ENCODE results near the gene GNAQ. TPM values are rescaled to one million over a fixed set of nuclear protein-coding genes. Genes with fewer than 3 reads are reported as not detected.

The GNAQ gene
- total RNA-seq, 1 donor from 2014 or later = 16.2 TPM

DNA sequence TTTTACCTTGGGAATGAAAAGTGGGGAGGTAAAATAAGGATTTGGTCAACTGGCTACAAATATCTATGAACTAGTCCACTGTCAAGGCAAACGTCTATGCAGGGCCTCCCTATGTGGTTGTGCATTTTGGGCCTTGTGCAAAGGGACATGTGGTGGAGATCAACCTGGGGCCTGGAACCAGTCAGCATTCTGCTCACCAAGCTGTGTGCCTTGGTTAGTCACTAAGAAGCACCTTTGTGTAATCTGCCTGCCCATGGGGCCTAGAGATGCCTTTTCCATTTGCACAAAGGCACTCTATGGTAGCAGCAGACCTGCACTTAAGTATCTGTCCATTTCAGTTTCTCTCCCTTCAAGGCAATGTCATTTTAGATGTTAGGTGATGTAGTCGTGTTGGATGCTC lies 184.0 kb downstream of the GNAQ start:
- Histone ChIP-seq H3K4me3 (ENCODE audit: low read length in 3 of 3) (no peak overlapping the region), H3K4me1 (ENCODE audit: control insufficient read depth in 3 of 3, insufficient read depth in 3 of 3, low read length in 3 of 3) (peaks cover 12 to 21% (median 16%) of the 10 kb centered on the region in 3 donors), H3K9ac (ENCODE audit: low read depth in 1 of 3, low read length in 3 of 3) (no peak overlapping the region), H3K27ac (ENCODE audit: low read depth, low read length) (no peak overlapping the region), H3K36me3 (ENCODE audit: control insufficient read depth in 3 of 3, insufficient read depth in 3 of 3, low read length in 3 of 3) (no peaks in the 10 kb centered on the region), H3K9me3 (ENCODE audit: control insufficient read depth in 3 of 3, low read length in 3 of 3) (no peaks in the 10 kb centered on the region), H3K27me3 (ENCODE audit: control insufficient read depth in 3 of 3, insufficient read depth in 3 of 3, low read length in 3 of 3) (no peaks in the 10 kb centered on the region)

DNA sequence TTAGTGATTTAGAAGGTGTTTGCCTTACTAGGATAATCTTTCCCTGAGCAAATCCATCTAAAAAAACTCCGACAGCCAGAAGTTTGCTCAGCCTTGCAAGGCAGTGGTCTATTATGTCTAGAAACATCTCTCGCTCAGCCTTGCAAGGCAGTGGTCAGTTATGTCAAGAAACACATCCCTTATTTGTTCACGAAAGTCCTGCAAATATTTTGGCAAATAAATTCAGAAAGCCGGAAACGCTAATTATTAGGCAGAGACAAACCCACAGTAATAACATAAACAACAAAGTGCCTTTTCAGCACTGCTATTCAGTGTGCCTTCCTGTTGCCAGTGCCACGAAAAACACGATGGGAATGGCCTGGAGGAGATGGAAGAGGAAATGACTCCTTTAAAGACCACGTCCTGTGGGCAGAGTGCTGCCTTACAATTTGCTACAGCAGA lies 184.5 kb downstream of the GNAQ start:
- Histone ChIP-seq H3K36me3 (ENCODE audit: control insufficient read depth in 3 of 3, insufficient read depth in 3 of 3, low read length in 3 of 3) (no peaks in the 10 kb centered on the region), H3K27me3 (ENCODE audit: control insufficient read depth in 3 of 3, insufficient read depth in 3 of 3, low read length in 3 of 3) (no peaks in the 10 kb centered on the region), H3K9ac (ENCODE audit: low read depth in 1 of 3, low read length in 3 of 3) (no peak overlapping the region), H3K9me3 (ENCODE audit: control insufficient read depth in 3 of 3, low read length in 3 of 3) (no peaks in the 10 kb centered on the region), H3K27ac (ENCODE audit: low read depth, low read length) (no peak overlapping the region), H3K4me3 (ENCODE audit: low read length in 3 of 3) (no peak overlapping the region), H3K4me1 (ENCODE audit: control insufficient read depth in 3 of 3, insufficient read depth in 3 of 3, low read length in 3 of 3) (peaks cover 8 to 18% (median 13%) of the 10 kb centered on the region in 3 donors)

DNA sequence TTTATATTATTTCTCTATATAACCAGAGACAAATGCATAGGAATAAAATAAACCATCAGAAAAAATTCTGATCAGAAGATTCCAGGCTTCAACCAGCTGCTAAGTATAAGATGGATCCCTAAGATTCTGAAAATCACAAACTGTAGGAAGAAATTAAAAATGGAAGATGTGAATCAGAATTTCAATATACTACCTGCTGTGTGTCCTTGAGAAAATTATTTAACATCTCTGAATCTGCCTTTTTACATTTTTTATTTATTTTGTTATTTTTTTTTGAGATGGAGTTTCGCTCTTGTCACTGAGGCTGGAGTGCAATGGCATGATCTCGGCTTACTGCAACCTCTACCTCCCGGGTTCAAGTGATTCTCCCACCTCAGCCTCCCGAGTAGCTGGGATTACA lies 187.2 kb downstream of the GNAQ start:
- Histone ChIP-seq H3K27me3 (ENCODE audit: control insufficient read depth in 3 of 3, insufficient read depth in 3 of 3, low read length in 3 of 3) (no peaks in the 10 kb centered on the region), H3K4me3 (ENCODE audit: low read length in 3 of 3) (no peak overlapping the region), H3K27ac (ENCODE audit: low read depth, low read length) (no peak overlapping the region), H3K9ac (ENCODE audit: low read depth in 1 of 3, low read length in 3 of 3) (no peak overlapping the region), H3K36me3 (ENCODE audit: control insufficient read depth in 3 of 3, insufficient read depth in 3 of 3, low read length in 3 of 3) (no peaks in the 10 kb centered on the region), H3K9me3 (ENCODE audit: control insufficient read depth in 3 of 3, low read length in 3 of 3) (no peaks in the 10 kb centered on the region), H3K4me1 (ENCODE audit: control insufficient read depth in 3 of 3, insufficient read depth in 3 of 3, low read length in 3 of 3) (peaks cover 5 to 22% (median 12%) of the 10 kb centered on the region in 3 donors)

DNA sequence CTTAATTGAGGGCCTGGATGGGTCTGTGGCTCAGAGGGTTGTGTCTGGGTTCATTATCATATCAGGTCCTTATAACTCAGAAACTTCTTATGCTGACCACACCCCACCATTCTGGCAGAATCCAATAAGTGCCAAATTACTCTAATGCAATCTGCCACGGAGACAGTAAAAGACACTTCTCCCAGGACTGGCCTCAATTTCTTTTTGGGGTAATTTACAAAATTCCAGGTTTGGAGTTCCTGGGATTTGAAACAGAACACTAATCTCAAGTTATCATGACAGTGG lies 187.8 kb downstream of the GNAQ start:
- Histone ChIP-seq H3K27ac (ENCODE audit: low read depth, low read length) (no peak overlapping the region), H3K9ac (ENCODE audit: low read depth in 1 of 3, low read length in 3 of 3) (no peak overlapping the region), H3K4me1 (ENCODE audit: control insufficient read depth in 3 of 3, insufficient read depth in 3 of 3, low read length in 3 of 3) (peaks cover 3 to 22% (median 9%) of the 10 kb centered on the region in 3 donors)

GRCh38 chr9:77843076-77843870 lies 188.3 kb downstream of the GNAQ start:
- Histone ChIP-seq H3K36me3 (ENCODE audit: control insufficient read depth in 3 of 3, insufficient read depth in 3 of 3, low read length in 3 of 3) (no peaks in the 10 kb centered on the region), H3K9ac (ENCODE audit: low read depth in 1 of 3, low read length in 3 of 3) (no peak overlapping the region), H3K4me1 (ENCODE audit: control insufficient read depth in 3 of 3, insufficient read depth in 3 of 3, low read length in 3 of 3) (peaks cover 3 to 17% (median 4%) of the 10 kb centered on the region in 3 donors), H3K9me3 (ENCODE audit: control insufficient read depth in 3 of 3, low read length in 3 of 3) (no peaks in the 10 kb centered on the region), H3K27me3 (ENCODE audit: control insufficient read depth in 3 of 3, insufficient read depth in 3 of 3, low read length in 3 of 3) (no peaks in the 10 kb centered on the region), H3K4me3 (ENCODE audit: low read length in 3 of 3) (no peak overlapping the region), H3K27ac (ENCODE audit: low read depth, low read length) (no peak overlapping the region)

More for the DNA sequence above, 187.8 kb downstream of the GNAQ start:
- Histone ChIP-seq H3K27me3 (ENCODE audit: control insufficient read depth in 3 of 3, insufficient read depth in 3 of 3, low read length in 3 of 3) (no peaks in the 10 kb centered on the region), H3K9me3 (ENCODE audit: control insufficient read depth in 3 of 3, low read length in 3 of 3) (no peaks in the 10 kb centered on the region), H3K4me3 (ENCODE audit: low read length in 3 of 3) (no peak overlapping the region), H3K36me3 (ENCODE audit: control insufficient read depth in 3 of 3, insufficient read depth in 3 of 3, low read length in 3 of 3) (no peaks in the 10 kb centered on the region)

GRCh38 chr9:77841739-77842386 lies 189.7 kb downstream of the GNAQ start:
- H3K27me3 ChIP-seq (ENCODE audit: control insufficient read depth in 3 of 3, insufficient read depth in 3 of 3, low read length in 3 of 3) = no peaks in the 10 kb centered on the region
- no peaks in the 10 kb centered on the region for H3K36me3 ChIP-seq (ENCODE audit: control insufficient read depth in 3 of 3, insufficient read depth in 3 of 3, low read length in 3 of 3)
- H3K9ac ChIP-seq (ENCODE audit: low read depth in 1 of 3, low read length in 3 of 3) = no peak overlapping the region
- H3K9me3 ChIP-seq (ENCODE audit: control insufficient read depth in 3 of 3, low read length in 3 of 3) = no peaks in the 10 kb centered on the region
- no peak overlapping the region for H3K27ac ChIP-seq (ENCODE audit: low read depth, low read length)
- H3K4me3 ChIP-seq (ENCODE audit: low read length in 3 of 3) = no peak overlapping the region
- H3K4me1 ChIP-seq (ENCODE audit: control insufficient read depth in 3 of 3, insufficient read depth in 3 of 3, low read length in 3 of 3) = peaks cover 0 to 10% (median 0%) of the 10 kb centered on the region in 3 donors

GRCh38 chr9:77839459-77840140 lies 192.0 kb downstream of the GNAQ start:
- peaks cover 0 to 8% (median 0%) of the 10 kb centered on the region in 3 donors for H3K4me1 ChIP-seq (ENCODE audit: control insufficient read depth in 3 of 3, insufficient read depth in 3 of 3, low read length in 3 of 3)

DNA sequence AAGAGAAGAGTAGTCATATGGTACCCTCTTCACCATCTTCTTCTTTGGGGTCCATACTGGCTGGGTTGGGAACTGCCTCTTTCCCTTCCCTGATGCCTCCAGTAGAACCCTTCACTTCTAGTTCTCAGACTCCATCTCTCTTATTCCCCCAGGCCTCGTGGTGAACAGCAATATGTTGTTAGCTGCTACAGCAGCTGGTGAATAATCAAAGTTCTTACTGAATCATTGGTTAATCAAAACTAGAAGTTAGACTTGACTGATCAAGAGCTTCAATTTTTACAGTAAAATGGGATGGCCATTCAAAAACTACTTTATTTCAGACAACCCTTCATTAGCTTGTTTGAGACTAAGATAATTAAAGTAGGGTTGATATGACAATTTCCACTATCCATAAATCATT lies 192.6 kb downstream of the GNAQ start:
- no peak overlapping the region for H3K4me3 ChIP-seq (ENCODE audit: low read length in 3 of 3)
- H3K36me3 ChIP-seq (ENCODE audit: control insufficient read depth in 3 of 3, insufficient read depth in 3 of 3, low read length in 3 of 3) = no peaks in the 10 kb centered on the region
- peak overlapping the region; percentile 3 for H3K27ac ChIP-seq (ENCODE audit: low read depth, low read length)
- H3K27me3 ChIP-seq (ENCODE audit: control insufficient read depth in 3 of 3, insufficient read depth in 3 of 3, low read length in 3 of 3) = no peaks in the 10 kb centered on the region
- no peaks in the 10 kb centered on the region for H3K9me3 ChIP-seq (ENCODE audit: control insufficient read depth in 3 of 3, low read length in 3 of 3)
- peaks cover 0 to 8% (median 0%) of the 10 kb centered on the region in 3 donors for H3K4me1 ChIP-seq (ENCODE audit: control insufficient read depth in 3 of 3, insufficient read depth in 3 of 3, low read length in 3 of 3)
- H3K9ac ChIP-seq (ENCODE audit: low read depth in 1 of 3, low read length in 3 of 3) = no peak overlapping the region

More at GRCh38 chr9:77839459-77840140, 192.0 kb downstream of the GNAQ start:
- Histone ChIP-seq H3K36me3 (ENCODE audit: control insufficient read depth in 3 of 3, insufficient read depth in 3 of 3, low read length in 3 of 3) (no peaks in the 10 kb centered on the region), H3K27me3 (ENCODE audit: control insufficient read depth in 3 of 3, insufficient read depth in 3 of 3, low read length in 3 of 3) (no peaks in the 10 kb centered on the region), H3K4me3 (ENCODE audit: low read length in 3 of 3) (no peak overlapping the region), H3K27ac (ENCODE audit: low read depth, low read length) (peak overlapping the region; percentile 3), H3K9ac (ENCODE audit: low read depth in 1 of 3, low read length in 3 of 3) (no peak overlapping the region), H3K9me3 (ENCODE audit: control insufficient read depth in 3 of 3, low read length in 3 of 3) (no peaks in the 10 kb centered on the region)

GRCh38 chr9:77834898-77835488 lies 196.6 kb downstream of the GNAQ start:
- H3K4me3 ChIP-seq (ENCODE audit: low read length in 3 of 3) = no peak overlapping the region
- H3K9ac ChIP-seq (ENCODE audit: low read depth in 1 of 3, low read length in 3 of 3) = no peak overlapping the region
- H3K27me3 ChIP-seq (ENCODE audit: control insufficient read depth in 3 of 3, insufficient read depth in 3 of 3, low read length in 3 of 3) = no peaks in the 10 kb centered on the region
- H3K36me3 ChIP-seq (ENCODE audit: control insufficient read depth in 3 of 3, insufficient read depth in 3 of 3, low read length in 3 of 3) = no peaks in the 10 kb centered on the region
- no peaks in the 10 kb centered on the region for H3K9me3 ChIP-seq (ENCODE audit: control insufficient read depth in 3 of 3, low read length in 3 of 3)
- peaks cover 0 to 4% (median 0%) of the 10 kb centered on the region in 3 donors for H3K4me1 ChIP-seq (ENCODE audit: control insufficient read depth in 3 of 3, insufficient read depth in 3 of 3, low read length in 3 of 3)
- no peak overlapping the region for H3K27ac ChIP-seq (ENCODE audit: low read depth, low read length)
